HG03060 (cell line): Measurements from ENCODE around the gene CSRP1.

ENCODE experiments used
- ATAC-seq: cut with Tn5 transposase; IDR thresholded peaks from one replicate; pipeline ENCODE4 v1.9.1; 2021; ENCODE audit warnings: low read depth, moderate number of reproducible peaks; ENCODE audit not compliant: unreplicated experiment

Gene CSRP1

DNA sequence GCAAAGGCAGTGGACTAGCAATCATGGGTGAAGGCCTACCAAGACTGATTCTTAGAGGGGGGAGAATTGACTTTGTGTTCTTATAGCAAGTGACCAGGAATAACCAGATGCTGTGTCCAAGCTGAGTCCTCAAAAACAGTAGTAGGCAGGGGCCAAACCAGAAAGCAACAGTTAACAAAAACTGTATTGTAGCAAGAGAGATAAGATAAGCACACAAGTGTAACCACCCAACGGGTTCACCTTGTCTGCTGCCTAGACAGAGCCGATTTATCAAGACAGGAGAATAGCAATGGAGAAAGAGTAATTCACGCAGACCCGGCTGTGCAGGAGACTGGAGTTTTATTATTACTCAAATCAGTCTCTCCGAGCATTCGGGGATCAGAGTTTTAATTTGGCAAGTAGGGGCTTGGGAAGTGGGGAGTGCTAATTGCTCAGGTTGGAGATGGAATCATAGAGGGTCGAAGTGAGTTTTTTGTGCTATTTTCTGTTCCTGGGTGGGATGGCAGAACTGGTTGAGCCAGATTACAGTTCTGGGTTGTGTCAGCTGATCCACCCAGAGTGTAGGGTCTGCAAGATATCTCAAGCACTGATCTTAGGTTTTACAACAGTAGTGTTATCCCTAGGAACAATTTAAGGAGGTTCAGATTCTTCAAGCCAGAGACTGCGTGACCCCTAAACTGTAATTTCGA is 8.3 kb upstream of the CSRP1 start:
- ATAC-seq = no peak

DNA sequence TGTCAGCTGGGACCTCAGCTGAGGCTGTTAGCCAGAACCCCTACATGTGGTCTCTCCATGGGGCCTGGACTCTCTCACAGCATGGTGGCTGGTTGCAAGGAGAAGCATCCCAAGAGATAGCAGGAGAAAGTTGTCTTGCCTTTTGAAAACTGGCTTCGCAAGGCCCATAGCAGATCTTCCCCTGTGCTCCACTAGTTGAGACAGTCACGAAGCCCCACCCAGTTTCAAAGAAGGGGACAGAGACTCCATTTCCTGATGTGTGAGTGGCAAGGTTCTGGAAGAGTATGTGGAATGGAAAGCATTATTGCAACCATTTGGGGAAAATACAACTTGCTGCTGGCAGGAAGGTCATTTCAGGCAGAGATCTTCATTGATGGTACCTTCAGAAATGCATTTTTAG is 7.5 kb upstream of the CSRP1 start:
- ATAC-seq = no peak

DNA sequence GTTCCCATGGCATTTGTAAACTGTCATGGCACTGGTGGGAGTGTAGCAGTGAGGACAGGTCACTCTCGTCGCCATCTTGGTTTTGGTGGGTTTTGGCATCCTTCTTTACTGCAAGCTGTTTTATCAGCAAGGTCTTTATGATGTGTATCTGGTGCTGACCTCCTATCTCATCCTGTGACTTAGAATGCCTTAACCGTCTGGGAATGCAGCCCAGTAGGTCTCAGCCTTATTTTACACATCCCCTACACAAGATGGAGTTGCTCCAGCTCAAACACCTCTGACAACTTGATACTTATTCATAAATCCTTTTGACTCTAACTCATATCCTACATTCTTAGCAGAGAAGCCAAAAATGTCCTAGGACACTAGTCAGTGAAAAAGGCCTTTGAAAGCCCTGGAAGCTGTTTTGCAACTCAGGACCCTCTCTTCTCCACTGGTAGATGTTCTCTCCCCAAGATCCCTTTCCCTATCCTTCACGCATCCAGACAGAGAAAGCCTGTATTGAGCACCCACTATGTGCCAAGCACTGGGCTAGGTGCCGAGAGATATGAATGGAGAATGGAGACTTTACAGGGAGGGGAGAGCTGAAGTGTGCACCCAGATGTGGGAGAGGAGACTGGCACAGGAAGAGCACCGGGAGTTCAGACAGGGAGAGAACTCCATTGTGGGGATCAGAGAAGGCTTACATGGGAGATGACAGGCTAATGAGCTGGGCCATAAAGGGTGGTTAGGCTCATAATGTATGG is 6.7 kb upstream of the CSRP1 start:
- ATAC-seq = no peak

DNA sequence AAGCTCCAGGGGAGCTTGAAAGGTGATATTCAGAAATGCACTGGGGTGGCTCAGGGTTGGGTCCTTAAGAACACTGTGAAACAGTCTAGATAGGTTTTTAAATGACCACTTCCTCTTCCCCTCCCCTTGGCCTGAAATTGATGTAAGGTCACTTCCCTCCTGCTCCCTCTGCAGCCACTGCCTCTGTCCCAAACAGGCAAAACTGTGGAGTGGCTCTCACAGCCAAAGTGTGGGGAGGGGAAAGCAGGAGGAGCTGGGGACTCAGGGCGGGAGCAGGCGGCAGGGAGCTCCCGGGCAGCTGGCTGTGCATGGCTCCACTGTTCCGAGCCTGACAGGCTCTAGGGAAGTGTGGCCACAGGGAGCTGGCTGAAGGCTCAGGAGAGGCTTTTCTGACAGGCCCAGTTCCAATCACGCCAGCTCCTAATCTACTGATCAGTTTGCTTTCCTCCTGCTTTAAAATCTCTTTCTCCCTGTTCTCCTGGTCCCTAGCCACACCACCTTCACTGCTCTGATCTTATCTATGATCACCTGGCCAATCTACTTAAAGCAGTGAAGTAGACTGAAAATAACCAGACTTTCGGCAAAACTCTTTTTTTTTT is 5.1 kb upstream of the CSRP1 start:
- ATAC-seq = no peak

DNA sequence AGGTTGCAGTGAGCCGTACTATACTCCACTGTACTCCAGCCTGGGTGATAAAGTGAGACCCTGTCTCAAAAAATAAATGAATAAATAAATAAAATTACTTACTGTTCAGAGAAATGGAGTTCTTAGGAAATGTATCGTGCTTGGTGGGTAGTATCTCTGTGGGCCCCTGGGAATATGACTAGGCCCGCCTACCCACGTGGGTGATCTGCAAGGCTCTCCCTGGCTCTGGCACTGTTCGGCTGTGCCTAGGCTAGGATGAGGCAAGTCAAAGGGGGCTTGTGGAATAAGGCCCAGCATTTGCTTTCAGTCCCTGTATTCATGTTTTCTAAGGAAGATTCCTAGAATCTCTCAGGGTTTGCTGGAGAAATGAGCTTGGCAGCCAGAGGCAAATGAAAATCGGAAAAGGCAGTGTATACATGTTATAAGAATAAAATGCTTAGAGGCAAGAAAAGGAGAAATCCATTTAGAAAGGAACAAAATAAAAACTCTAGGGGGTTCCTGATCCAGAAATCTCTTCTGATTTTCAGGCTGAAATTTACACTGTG is 4.5 kb upstream of the CSRP1 start:
- no peak for ATAC-seq

DNA sequence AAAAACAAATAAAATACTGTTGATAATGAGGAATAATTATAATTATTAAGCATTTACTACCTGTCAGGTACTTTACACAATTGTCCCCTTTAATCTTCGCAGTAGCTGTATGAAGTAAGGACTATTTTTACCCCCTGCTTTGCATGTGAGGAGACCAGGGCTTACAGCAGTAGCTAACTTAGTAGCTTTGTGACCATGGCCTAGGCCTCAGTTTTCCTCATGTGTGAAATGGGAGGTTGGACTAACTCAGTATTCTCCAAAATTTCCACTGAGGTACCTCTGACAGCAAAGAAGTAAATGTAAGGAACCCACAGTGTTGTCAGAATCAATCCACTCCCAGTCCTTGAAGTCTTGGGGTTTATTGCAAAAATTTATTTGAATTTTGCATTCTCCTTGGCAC is 3.8 kb upstream of the CSRP1 start:
- ATAC-seq = no peak

DNA sequence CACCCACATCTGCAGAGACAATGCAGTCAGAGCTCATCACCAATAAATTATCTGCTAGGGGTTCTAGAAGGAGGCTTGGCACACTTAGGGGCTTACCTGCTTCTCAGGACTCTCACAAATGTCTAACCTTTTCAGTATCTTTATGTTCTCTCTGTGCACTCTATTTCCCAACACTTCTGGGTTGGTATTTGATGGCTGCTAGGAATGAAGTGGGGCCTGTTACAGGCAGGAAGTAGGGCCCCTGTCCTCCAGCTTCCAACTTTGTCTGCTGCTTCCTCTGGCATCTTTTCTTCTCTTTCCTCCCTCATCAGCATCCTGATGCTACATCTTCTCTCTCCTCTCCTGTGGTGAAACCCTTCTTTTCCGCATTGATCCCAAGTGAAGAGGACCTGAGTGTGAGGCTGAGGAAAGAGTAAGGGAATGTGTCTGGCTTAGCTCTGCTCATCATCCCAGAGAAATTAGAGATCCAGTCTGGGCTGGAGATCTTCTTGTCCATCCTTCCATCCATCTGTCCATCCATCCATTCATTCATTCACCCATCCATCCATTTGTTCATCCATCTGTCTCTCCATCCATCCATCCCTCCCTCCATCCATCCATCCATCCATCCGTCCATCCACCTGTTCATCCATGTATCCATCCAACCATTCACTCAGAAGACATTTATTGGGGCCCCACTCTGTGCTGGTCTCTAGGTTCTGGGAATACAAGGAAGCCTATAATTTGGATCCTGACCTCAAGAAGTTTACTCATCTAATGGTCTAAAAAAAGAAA is 2.9 kb upstream of the CSRP1 start:
- no peak for ATAC-seq

DNA sequence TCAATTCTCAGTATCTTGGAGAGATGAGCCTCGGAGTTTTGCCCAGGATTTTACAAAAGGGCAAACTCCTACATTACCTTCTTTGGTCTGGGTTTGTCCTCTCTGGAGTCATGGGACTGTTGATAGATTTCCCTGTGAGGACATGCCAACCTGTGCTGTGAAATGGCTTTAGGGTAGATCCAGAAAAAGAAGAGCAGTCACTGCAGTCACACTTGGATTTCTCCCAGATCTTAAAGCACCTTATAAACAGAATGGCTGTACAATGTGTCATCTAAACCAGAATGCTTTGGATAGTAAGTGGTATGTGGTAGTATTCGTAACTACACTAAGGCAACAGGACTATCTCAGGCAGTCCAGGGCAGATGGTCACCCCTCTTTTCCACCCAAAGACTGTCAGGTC is 1.9 kb upstream of the CSRP1 start:
- no peak for ATAC-seq

DNA sequence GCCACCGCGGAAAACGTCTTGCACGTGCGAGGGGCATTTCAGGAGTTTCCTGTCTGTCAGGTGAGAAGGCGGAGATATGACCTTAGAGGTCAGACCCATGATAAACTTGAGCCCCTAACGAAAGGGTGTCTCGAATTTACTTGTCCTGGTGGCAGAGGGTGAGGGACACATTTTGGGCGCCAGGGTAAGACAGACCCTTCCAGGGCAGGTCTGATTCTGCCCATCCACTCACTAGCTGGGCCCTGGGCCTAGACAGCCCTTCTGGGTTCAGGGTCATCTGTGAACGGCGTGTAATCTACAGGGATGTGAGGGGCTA is 395 bp upstream of the CSRP1 start:
- ATAC-seq = no peak

DNA sequence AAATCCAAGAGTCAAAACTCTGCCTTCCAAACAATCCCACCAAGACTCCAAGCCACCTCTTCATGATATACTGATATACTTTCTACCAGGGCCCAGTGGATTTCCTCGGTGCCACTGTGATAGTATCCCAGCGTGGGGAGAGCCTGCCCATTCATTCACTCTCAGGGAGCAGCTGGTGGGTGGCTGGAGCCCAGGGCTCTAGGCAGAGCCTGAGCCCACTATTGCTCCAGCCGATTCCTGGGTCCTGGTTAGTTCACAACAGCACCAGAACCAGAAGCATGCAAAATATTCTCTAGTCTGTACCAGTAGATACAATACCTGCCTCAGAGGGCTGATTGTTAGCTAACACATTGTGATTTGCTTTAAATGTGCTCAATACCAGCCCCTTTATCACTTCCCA is 831 bp downstream of the CSRP1 start:
- no peak for ATAC-seq

DNA sequence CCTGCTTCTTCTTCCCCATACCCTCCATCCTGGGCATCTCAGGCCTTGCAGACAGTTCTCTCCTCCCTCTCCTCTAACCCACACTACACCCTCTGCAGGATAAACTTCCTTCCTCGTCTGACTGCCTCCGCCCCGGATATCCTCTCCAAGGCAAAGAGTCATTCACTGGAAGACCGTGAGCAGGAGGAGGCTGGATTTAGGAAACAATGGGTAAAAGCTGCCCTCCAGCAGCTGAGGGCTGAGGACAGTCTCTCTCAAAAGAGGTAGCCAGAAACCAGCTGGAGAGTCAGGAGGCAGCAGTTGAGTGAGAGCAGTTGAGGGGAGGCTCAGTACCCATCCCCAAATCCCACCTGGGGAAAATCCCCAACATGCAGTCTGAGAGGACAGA is 1.4 kb downstream of the CSRP1 start:
- ATAC-seq = no peak

DNA sequence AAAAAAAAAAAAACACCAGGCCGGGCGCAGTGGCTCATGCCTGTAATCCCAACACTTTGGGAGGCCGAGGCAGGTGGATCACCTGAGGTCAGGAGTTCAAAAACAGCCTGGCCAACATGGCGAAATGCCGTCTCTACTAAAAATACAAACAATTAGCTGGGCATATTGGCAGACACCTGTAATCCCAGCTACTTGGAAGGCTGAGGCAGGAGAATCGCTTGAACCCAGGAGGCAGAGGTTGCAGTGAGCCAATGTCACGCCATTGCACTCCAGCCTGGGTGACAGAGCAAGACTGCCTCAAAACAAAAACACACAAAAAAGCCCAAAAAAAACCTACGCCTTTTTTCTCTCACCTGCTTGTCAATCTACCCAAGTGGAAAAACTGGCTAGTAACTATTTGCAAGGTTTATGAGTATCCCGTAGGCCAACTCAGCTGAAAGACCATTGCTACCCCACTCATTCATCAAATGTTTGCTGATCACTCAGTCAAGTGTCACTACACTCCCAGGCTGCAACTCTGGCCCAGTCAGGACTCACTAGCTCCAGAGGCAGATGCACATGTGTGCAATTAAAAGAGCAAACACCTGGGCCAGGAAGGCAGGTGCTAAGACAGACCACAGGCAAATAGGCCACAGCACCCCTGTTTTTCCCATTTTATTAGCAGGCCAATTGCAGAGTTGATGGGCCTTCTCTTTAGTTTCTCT is 2.0 kb downstream of the CSRP1 start:
- no peak for ATAC-seq

DNA sequence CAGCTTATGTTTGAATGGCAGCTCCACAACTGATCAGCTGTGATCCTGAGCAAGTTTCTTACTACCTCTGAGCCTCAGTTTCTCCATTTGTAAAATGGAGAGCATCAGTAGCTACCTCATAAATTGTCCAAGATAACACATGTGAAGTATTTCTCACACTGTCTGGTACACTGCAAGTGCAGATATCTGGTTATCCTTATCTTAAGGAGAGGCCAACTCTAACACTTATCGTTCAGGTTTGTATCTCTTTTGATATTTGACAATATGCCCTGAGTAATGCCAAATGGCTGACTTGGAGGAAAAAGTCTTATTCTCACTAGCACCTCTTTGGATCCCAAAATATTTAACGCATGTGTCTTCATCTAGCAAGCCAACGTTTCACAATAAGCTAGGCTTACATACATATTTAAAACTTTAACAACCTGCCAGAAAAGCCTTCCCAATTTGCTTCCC is 2.7 kb downstream of the CSRP1 start:
- no peak for ATAC-seq

DNA sequence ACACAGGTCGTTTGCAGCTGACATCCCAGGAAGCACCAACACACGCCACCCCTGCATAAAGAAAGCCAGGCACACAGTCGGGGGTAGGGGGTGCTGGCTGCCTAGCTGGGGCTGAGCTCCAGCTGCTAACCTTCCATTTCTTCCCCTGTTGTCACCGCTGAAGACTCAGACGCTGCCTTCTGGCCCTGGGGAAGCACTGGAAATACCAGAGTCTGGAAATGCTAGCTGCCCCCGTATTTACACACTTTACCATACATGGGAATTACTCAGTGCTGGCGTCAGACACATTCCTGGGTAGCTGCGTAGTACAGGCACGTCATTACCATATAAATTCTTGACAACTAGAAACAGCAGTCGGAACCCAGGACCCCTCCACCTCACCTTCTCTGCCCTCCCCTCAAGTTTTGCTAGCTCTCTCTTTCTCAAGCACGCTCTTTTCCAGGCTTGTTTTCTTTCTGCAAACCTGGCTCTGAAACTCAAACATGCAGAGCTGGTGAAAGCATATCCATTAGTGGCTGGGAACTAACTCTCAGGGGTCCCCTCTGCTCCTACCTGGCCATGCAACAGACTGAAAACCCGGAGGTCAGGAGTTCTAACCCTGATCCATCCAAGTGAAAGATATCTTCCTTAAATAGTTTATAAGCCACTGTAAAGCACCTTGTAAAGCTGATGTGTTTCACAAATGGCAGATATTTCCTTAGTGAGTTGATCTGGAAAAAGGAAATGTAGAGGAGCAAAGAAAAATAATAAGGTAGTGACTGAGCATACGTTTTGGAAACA is 3.3 kb downstream of the CSRP1 start:
- no peak for ATAC-seq

DNA sequence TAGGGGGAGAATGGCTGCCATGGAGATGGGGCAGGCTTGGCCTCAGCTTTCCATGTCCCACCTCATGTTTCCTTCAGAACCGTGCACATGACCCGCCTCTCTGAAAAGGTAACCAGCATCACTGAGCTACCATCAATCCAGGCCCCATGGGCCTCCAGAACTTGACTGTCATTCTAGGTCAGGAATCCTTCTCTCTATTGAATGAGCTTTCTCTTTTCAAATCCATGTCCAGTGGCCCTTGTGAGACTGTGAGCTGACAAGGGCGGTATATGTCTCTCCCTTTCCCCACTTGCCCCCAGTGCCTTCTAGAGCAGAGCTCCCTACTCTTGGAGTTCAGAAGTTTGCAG is 4.4 kb downstream of the CSRP1 start:
- no peak for ATAC-seq

DNA sequence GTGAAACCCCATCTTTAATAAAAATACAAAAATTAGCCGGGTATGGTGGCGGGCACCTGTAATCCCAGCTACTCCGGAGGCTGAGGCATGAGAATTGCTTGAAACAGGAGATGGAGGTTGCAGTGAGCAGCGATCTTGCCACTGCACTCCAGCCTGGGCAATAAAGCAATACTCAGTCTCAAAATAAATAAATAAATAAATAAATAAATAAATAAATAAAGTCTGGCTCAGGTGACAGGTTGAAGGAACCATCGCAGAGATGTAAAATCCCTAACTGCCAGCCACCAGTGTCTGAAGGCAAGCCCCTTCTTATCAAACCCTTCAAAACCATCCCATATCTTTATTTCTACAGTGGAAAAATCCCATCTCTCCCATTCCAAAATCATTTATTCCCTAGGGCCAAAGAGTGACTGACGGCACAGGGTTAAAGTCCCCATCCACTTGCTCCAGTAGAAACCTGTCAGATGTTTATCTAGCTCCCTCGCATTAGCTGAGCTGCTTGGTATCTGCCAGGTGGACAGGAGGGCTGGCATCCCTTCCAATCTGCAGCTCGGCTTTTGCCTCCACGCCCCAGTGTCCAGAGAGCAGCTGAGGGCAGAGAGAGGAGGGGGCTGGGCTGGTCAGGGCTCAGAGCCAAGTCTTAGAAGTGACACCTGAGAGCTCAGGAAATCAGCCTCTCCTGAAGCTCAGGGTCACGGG is 5.0 kb downstream of the CSRP1 start:
- no peak for ATAC-seq

DNA sequence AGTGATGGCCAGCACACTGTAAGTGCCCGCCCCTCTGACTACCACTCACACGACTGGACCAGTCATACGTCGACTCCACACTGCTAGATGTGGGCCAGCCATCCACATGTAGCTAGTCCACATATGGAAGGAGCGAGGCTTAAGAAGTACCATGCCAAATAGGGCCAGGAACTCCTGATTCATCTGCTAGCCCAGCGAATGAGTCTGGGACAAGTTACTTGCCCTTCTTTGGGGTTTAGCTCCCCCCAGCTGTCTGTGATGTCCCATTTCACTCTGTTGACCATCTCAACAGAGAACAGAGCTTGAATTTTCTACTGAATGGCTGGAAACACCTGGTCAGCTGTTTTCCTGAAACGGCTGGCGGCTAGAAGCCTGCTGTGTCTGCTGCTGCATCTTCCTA is 5.8 kb downstream of the CSRP1 start:
- ATAC-seq = no peak

DNA sequence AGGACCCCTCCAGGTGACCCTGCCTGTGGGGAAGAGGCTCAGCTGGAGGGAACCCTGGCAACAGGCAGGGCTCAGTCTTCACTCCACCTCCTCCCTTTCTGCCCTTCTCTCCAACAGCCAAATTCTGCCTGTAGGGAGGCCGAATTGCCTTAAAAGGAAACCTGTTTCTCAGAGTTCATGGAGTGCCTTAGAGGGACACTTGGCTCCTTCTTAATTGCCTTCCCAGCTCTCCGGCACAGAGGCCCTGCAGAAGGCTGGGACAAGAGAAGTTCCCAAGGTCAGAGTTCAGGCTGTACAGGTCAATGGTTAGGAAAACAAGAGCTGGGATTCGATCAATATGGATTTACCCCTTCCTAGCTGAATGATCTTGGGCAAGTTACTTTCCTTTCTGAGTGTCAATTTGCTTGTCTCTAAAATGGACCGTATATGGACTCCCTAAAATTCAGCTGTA is 6.2 kb downstream of the CSRP1 start:
- no peak for ATAC-seq
